NT2/D1 (cell line): ENCODE data around the gene ABCC4.

ENCODE experiments used
- SUZ12 ChIP-seq: IDR thresholded peaks from 2 replicates; pipeline ENCODE4 v1.6.1; 2011; ENCODE audit not compliant: insufficient read length, insufficient read depth; ENCODE audit errors: extremely low read depth
- YY1 ChIP-seq: IDR thresholded peaks from 2 replicates; pipeline ENCODE4 v1.6.1; 2011; ENCODE audit not compliant: insufficient read length, insufficient read depth

DNA sequence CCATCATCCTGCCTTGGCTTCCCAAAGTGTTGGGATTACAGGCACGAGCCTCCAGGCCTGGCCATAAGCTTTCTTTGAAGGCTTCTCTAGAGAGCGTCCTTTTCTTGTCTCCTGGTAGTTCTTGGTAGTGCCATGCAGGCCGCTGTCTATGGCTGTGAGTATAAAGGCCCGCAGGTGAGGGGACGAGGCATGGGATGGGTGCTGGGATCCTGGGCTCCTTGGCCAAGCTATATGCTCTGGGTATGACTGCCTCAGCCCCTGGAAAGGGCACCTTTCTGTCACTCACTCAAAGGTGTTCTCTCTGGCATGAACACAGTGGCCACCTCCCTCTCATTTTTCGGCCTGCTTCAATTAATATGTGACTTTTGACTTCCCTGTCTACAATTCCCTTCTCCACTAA lies 6.3 kb upstream of the ABCC4 start:
- TF ChIP-seq YY1 (no peak), SUZ12 (no peak)
